Lower lobe of right lung (tissue), 2 donors: Measurements from ENCODE around the gene HAPLN2. TPM values are rescaled to one million over a fixed set of nuclear protein-coding genes. Genes with fewer than 3 reads are reported as not detected.

Experiments
- ATAC-seq, 2 donors: fragments of 200-7000 bp; cut with Tn5 transposase; one replicate each; pipeline ENCODE4 v1.9.1; 2020 to 2022; ENCODE audit warnings: mild to moderate bottlenecking in 2 of 2, moderate library complexity in 2 of 2
- DNase-seq: peaks from one replicate; pipeline ENCODE4 v3.0.0-alpha.2; 2020
- H3K27ac ChIP-seq: fragments of 200-600 bp; one replicate; pipeline ENCODE4 v1.8.0; 2022
- H3K27me3 ChIP-seq: fragments of 200-600 bp; one replicate; pipeline ENCODE4 v1.8.0; 2022; ENCODE audit warnings: low read depth
- H3K36me3 ChIP-seq: fragments of 200-600 bp; one replicate; pipeline ENCODE4 v1.8.0; 2022; ENCODE audit warnings: mild to moderate bottlenecking
- H3K4me1 ChIP-seq: fragments of 200-600 bp; one replicate; pipeline ENCODE4 v1.8.0; 2022
- H3K4me3 ChIP-seq: fragments of 200-600 bp; one replicate; pipeline ENCODE4 v1.8.0; 2022; ENCODE audit warnings: mild to moderate bottlenecking
- H3K9me3 ChIP-seq: fragments of 200-600 bp; one replicate; pipeline ENCODE4 v1.8.0; 2022
- intact Hi-C: fragments of 100-400 bp; cut with DNase I; formaldehyde crosslinking; loops from one replicate; pipeline ENCODE4 v1.11.0; 2022
- total RNA-seq: library from RNA; stranded (reverse); fragmentation: NEBNext Ultra II Directional; extraction: Animal tissue kit (Norgen Biotek cat#: 25700); gene quantifications from one replicate; pipeline ENCODE4 v1.2.1, GENCODE V29; 2021
- TF ChIP-seq, protein P1 (sequence below): fragments of 200-600 bp; IDR thresholded peaks from one replicate; pipeline ENCODE4 v1.8.0; 2022; ENCODE audit warnings: antibody characterized with exemption, mild to moderate bottlenecking
- donor health status: DM: no; HTN: yes; CAD: no; lungs with severe emphysema.

HAPLN2 gene
- total RNA-seq, 1 donor from 2014 or later = 0.21 TPM

DNA sequence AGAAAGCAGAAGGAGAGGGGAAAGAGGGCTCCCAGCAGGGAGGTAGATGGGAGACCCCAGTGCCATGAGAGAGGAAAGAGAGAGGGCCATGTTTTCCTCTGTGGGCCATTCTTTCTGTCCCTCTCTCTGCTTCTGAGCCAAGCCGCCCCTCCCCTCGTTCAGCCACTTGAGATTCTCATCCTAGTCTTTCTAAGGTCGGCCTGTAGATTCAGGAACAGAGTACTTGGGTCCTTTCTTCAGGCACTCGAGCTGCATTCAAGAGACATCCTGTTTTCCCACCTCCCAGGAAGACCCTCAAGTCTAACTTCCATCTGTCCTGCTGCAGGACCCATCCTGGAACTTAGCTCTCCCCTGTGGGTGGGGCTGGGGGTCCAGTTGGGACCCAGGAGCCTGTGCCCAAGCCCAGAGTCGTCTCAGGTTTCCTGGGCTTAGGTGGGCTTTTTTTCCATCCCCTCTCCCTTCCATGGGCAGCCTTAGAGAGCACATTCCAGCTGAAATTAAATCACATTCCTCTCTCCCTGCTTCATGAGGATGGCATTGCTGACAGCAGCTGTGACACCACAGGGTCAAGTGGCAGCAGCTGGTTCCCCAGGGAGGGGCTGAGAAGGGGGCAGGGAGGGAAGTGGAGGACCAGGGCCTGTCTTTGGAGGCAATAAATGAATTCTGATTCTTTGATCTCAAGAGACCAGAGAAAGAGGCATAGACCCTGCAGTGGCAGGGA lies 45.0 kb downstream of the HAPLN2 start:
- intact Hi-C loops = no loop called here
- Histone ChIP-seq H3K27me3 (no peaks in the 10 kb centered on the region), H3K27ac (peak overlapping the region; percentile 76), H3K4me1 (peaks cover 97% of the 10 kb centered on the region), H3K4me3 (no peak overlapping the region), H3K36me3 (no peaks in the 10 kb centered on the region), H3K9me3 (no peaks in the 10 kb centered on the region)
- no peak for DNase-seq
- TF ChIP-seq, protein P1, sequence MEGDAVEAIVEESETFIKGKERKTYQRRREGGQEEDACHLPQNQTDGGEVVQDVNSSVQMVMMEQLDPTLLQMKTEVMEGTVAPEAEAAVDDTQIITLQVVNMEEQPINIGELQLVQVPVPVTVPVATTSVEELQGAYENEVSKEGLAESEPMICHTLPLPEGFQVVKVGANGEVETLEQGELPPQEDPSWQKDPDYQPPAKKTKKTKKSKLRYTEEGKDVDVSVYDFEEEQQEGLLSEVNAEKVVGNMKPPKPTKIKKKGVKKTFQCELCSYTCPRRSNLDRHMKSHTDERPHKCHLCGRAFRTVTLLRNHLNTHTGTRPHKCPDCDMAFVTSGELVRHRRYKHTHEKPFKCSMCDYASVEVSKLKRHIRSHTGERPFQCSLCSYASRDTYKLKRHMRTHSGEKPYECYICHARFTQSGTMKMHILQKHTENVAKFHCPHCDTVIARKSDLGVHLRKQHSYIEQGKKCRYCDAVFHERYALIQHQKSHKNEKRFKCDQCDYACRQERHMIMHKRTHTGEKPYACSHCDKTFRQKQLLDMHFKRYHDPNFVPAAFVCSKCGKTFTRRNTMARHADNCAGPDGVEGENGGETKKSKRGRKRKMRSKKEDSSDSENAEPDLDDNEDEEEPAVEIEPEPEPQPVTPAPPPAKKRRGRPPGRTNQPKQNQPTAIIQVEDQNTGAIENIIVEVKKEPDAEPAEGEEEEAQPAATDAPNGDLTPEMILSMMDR = no peak
- ATAC-seq = no peak

DNA sequence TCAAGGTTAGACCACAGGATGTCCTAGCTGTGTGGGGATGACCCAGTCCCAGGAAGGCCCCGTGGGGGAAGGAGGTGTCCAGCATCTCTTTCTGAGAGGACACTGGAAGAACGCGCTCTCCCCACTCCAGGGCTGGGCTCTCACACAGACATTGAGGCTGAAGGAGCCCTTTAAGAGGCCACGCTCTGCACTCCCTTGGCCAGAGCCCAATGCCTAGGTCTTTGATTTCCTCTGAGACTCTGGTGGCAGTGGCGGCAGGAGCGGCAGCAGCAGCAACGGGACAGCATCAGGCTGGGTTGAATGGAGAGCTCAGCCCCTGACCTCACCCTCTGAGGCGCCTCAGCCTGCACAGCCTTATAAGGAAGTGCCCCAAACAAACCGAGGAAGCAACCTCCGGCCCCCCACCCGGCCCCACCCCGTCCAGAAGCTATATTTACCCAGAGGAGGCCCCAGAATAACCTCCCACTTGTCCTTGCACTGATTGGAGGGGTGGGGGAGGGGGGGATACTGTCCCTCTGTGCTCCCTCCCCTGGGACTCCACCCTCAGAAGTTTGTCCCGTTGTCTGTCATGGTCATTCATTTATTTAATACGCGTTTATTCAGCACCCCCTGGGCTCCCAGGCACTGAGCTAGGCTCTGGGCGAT lies 45.7 kb downstream of the HAPLN2 start:
- intact Hi-C loops = no loop called here
- TF ChIP-seq, protein P1 = no peak
- Histone ChIP-seq H3K4me3 (no peak overlapping the region), H3K36me3 (no peaks in the 10 kb centered on the region), H3K27ac (peak overlapping the region; percentile 76), H3K9me3 (no peaks in the 10 kb centered on the region), H3K27me3 (no peaks in the 10 kb centered on the region), H3K4me1 (peaks cover 92% of the 10 kb centered on the region)
- DNase-seq (no peak), ATAC-seq (peak; percentile 4 to 5)

DNA sequence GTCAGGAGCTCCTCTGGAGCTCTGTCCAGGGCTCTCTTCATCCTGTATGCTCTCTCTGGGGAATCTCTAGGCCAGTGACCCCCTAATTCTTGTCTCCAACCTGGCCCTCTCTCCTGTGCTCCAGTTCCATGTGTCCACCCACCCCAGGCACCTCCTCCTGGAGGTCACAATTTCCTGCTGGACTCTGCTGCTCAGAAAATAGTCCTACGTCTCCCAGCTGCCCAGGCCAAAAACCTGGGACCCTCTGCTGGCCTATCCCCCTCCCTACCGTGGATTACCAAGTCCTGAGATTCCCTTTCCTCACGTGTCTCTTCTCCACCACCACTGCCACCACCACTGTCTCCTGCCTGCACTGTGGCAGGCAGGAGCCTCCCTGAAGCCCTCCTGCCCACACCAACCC lies 46.3 kb downstream of the HAPLN2 start:
- ATAC-seq = no peak
- Histone ChIP-seq H3K27me3 (no peaks in the 10 kb centered on the region), H3K9me3 (no peaks in the 10 kb centered on the region), H3K27ac (peak overlapping the region; percentile 76), H3K4me3 (no peak overlapping the region), H3K36me3 (no peaks in the 10 kb centered on the region), H3K4me1 (peaks cover 85% of the 10 kb centered on the region)
- TF ChIP-seq, protein P1 = no peak
- intact Hi-C loops = no loop called here
- no peak for DNase-seq

DNA sequence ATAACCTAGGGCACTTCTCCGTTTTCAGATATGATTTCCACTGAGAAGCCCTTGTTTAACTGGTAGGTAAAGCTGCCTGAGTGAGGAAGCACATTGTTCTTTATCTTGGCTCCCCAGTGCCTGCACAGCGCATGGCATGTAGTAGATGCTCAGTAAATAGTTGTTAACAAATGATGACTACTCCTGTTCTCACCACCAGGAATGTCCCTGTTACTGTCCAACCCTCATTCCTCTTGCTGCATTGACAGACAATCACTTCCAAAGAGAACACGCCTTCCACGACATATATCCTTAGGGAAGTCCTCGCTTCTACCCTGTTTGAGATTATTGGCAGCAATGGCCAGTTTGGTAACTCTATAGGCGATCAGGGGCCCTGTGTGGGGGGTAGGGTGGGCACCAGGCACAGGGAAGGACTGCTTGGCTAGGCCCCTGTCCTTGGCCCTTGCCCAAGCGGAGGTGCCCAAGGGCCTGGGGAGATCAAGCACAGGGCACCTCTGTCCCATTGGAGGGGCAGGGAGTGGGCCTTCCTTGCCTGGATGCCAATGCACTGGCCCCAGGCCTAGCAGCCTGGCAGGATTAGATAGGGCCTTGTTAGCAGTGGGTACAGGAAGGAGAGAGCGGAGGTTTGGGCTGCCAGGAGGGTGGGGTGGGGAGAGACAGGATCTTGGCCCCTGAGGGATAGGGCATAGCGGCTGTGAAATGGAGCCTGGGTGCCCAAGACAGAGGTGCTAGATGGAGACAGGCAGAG lies 47.8 kb downstream of the HAPLN2 start:
- no peak for DNase-seq
- H3K9me3 ChIP-seq = no peaks in the 10 kb centered on the region
- ATAC-seq = peak in 1 of 2 donors; percentile 11
- H3K36me3 ChIP-seq = peaks cover 2% of the 10 kb centered on the region
- peak overlapping the region; percentile 72 for H3K27ac ChIP-seq
- H3K27me3 ChIP-seq = no peaks in the 10 kb centered on the region
- TF ChIP-seq, protein P1 = no peak
- no peak overlapping the region for H3K4me3 ChIP-seq
- intact Hi-C loops = no loop called here
- peaks cover 70% of the 10 kb centered on the region for H3K4me1 ChIP-seq

DNA sequence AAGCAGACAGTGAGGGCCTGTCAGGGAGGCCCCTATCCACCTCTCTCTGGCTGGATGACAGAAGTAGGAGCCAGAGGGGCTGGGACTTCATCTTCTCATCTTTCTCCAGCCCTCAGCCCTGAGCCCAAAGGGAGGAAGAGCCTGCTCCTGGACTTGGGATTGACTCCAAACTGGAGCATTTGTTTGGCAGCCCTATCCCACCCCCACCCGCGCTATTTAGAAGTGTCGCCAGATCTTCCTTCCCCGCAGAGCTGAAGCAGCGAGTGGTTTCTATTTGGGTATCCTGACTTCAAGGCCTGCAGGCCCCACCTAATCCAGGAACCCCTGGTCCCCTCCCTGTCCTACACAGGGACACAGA lies 48.4 kb downstream of the HAPLN2 start:
- Histone ChIP-seq H3K27ac (peak overlapping the region; percentile 72), H3K4me3 (no peak overlapping the region), H3K4me1 (peaks cover 65% of the 10 kb centered on the region), H3K27me3 (no peaks in the 10 kb centered on the region), H3K9me3 (no peaks in the 10 kb centered on the region), H3K36me3 (peaks cover 4% of the 10 kb centered on the region)
- DNase-seq = no peak
- ATAC-seq = no peak
- TF ChIP-seq, protein P1 = no peak
- intact Hi-C loops = no loop called here
